ENCODE results near the gene ANKS1A. TPM values are rescaled to one million over a fixed set of nuclear protein-coding genes. Genes with fewer than 3 reads are reported as not detected.

Gene ANKS1A
- polyA plus RNA-seq, 2 of the 4 experiments (the other 2 are of a cell fraction): 3.6 to 5.9 TPM

DNA sequence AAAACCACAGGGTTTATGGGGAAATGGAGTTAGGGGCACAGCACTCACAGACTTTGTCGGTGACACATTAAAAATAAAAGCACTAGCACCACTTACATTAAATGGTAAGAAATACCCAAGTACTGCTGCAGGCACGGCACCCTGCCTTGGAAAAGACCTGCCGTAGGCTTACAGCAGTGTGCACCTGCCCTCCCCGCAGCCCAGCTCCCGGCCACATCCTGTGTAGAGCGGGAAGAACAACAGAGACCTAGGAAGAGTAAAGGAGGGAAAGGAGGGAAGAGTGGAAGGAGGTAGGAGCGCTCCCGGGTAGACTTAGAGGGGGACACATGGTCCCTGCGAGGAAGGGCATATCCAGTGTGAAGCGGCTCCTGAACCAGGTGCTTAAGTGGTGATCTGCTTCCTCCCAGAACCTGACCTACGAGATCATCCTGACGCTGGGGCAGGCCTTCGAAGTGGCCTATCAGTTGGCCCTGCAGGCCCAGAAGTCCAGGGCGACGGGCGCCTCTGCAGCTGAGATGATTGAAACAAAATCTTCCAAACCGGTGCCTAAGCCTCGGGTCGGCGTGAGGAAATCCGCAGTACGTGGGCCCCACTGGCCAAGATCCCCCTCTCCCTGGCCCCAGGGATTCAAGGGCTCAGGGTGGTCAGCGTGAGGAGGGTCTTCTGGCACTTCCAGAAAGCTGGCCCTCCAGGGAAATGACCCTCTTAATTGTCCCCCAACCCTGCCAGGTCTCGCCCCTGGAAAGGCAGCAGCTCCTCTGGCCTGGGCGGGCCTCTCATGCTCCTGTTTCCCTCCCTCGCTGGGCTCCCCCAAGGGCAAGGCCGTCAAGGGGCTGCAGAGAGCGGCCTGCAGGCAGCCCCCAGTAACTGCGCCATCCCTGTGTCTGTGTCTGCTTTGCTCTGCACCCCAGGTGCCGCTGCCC is 196.6 kb downstream of the ANKS1A start:
- no peaks in the 10 kb centered on the region for H3K4me1 ChIP-seq
- DNase-seq (ENCODE audit: low read depth in 1 of 2, low spot score in 1 of 2): no peak
- no peak for ATAC-seq
- no peaks in the 10 kb centered on the region for H3K9me3 ChIP-seq
- CTCF ChIA-PET: no interaction called here
- no peak overlapping the region for H3K4me3 ChIP-seq
- WGBS (ENCODE audit: missing lambda C conversion rate): 89% methylated on average over 22 of the region's 30 CpGs
- no peak for FAIRE-seq
- no peak overlapping the region for H3K27ac ChIP-seq
- H3K4me2 ChIP-seq: no peak overlapping the region
- POLR2A ChIA-PET: no interaction called here
- no peak for TF ChIP-seq ESRRA (IDR thresholded peaks at IDR 0.05; ENCODE audit: borderline replicate concordance, low read length)
- no peak for TF ChIP-seq ZSCAN20 (CRISPR knock-in tag; IDR thresholded peaks at IDR 0.05)
- no peak for TF ChIP-seq FOSB (CRISPR knock-in tag; IDR thresholded peaks at IDR 0.05)
- no peak for TF ChIP-seq JUN (IDR thresholded peaks at IDR 0.05)
- TF ChIP-seq NPAS2 (CRISPR knock-in tag; IDR thresholded peaks at IDR 0.05; ENCODE audit: borderline replicate concordance): no peak
- TF ChIP-seq MYC (IDR thresholded peaks at IDR 0.05; ENCODE audit: borderline replicate concordance, low read length): no peak

DNA sequence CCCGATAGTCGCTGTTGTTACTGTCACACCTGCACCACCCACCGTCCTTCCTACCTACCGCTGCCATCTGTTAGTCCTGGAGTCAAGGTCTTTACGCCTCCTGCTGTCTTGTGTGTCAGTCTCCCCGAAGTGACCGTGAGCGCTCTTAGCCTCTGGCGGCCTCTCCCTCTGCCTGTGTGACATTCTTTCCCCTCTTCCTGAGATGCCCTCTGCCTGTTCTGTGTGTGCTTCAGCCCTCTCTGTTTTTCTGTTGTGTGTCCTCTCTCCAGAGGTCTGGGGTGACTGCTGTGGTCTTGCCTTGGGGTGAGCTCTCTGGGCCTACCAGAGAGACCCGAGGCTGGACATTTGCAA is 197.2 kb downstream of the ANKS1A start:
- H3K27ac ChIP-seq: no peak overlapping the region
- TF ChIP-seq, protein P1, sequence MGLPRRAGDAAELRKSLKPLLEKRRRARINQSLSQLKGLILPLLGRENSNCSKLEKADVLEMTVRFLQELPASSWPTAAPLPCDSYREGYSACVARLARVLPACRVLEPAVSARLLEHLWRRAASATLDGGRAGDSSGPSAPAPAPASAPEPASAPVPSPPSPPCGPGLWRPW (IDR thresholded peaks at IDR 0.05): no peak
- TF ChIP-seq NR3C1 (IDR thresholded peaks at IDR 0.05) (no peak), GATA3 (IDR thresholded peaks at IDR 0.05; ENCODE audit: borderline replicate concordance) (no peak), BHLHE40 (IDR thresholded peaks at IDR 0.05; ENCODE audit: low read depth, low read length) (no peak), ESRRA (IDR thresholded peaks at IDR 0.05; ENCODE audit: borderline replicate concordance, low read length) (no peak), TFCP2L1 (CRISPR knock-in tag; IDR thresholded peaks at IDR 0.05) (no peak), POLR2AphosphoS2 (conservative IDR thresholded peaks at IDR 0.05; ENCODE audit: low read length) (no peak), HOXB5 (CRISPR knock-in tag; IDR thresholded peaks at IDR 0.05) (no peak), FOSL2 (IDR thresholded peaks at IDR 0.05) (no peak), FOSL2 (CRISPR knock-in tag; IDR thresholded peaks at IDR 0.05) (no peak), FOXS1 (CRISPR knock-in tag; IDR thresholded peaks at IDR 0.05) (no peak)
- TF ChIP-seq, protein P2, sequence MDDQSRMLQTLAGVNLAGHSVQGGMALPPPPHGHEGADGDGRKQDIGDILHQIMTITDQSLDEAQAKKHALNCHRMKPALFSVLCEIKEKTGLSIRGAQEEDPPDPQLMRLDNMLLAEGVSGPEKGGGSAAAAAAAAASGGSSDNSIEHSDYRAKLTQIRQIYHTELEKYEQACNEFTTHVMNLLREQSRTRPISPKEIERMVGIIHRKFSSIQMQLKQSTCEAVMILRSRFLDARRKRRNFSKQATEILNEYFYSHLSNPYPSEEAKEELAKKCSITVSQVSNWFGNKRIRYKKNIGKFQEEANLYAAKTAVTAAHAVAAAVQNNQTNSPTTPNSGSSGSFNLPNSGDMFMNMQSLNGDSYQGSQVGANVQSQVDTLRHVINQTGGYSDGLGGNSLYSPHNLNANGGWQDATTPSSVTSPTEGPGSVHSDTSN (IDR thresholded peaks at IDR 0.05): no peak
- TF ChIP-seq, protein P3, sequence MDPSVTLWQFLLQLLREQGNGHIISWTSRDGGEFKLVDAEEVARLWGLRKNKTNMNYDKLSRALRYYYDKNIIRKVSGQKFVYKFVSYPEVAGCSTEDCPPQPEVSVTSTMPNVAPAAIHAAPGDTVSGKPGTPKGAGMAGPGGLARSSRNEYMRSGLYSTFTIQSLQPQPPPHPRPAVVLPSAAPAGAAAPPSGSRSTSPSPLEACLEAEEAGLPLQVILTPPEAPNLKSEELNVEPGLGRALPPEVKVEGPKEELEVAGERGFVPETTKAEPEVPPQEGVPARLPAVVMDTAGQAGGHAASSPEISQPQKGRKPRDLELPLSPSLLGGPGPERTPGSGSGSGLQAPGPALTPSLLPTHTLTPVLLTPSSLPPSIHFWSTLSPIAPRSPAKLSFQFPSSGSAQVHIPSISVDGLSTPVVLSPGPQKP (IDR thresholded peaks at IDR 0.05; ENCODE audit: low read depth, low read length): no peak
- TF ChIP-seq, protein P4, sequence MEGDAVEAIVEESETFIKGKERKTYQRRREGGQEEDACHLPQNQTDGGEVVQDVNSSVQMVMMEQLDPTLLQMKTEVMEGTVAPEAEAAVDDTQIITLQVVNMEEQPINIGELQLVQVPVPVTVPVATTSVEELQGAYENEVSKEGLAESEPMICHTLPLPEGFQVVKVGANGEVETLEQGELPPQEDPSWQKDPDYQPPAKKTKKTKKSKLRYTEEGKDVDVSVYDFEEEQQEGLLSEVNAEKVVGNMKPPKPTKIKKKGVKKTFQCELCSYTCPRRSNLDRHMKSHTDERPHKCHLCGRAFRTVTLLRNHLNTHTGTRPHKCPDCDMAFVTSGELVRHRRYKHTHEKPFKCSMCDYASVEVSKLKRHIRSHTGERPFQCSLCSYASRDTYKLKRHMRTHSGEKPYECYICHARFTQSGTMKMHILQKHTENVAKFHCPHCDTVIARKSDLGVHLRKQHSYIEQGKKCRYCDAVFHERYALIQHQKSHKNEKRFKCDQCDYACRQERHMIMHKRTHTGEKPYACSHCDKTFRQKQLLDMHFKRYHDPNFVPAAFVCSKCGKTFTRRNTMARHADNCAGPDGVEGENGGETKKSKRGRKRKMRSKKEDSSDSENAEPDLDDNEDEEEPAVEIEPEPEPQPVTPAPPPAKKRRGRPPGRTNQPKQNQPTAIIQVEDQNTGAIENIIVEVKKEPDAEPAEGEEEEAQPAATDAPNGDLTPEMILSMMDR (IDR thresholded peaks at IDR 0.05): no peak
- POLR2A ChIA-PET: no interaction called here
- no peak for FAIRE-seq
- H3K4me3 ChIP-seq: no peak overlapping the region
- CTCF ChIA-PET: no interaction called here
- no peaks in the 10 kb centered on the region for H3K9me3 ChIP-seq
- no peak for DNase-seq (ENCODE audit: low read depth in 1 of 2, low spot score in 1 of 2)
- ATAC-seq: no peak
- no peak overlapping the region for H3K4me2 ChIP-seq
- WGBS (ENCODE audit: missing lambda C conversion rate): 97% methylated on average over 10 of the region's 10 CpGs
- no peaks in the 10 kb centered on the region for H3K4me1 ChIP-seq

Data from A549 (cell line).